Left ventricle myocardium inferior (tissue), 1 donor: Measurements from ENCODE around the gene MGST1. TPM values are rescaled to one million over a fixed set of nuclear protein-coding genes. Genes with fewer than 3 reads are reported as not detected.

Experiments
- DNase-seq: peaks from one replicate; pipeline ENCODE4 v3.0.0-alpha.2; 2020
- H3K27ac ChIP-seq: fragments of 200-600 bp; replicated peaks from 2 replicates; pipeline ENCODE4 v1.8.0; 2021
- H3K27me3 ChIP-seq: fragments of 200-600 bp; 2 replicates; pipeline ENCODE4 v1.8.0; 2021; ENCODE audit warnings: low read depth
- H3K36me3 ChIP-seq: fragments of 200-600 bp; 2 replicates; pipeline ENCODE4 v1.8.0; 2021
- H3K4me1 ChIP-seq: fragments of 200-600 bp; 2 replicates; pipeline ENCODE4 v1.8.0; 2021
- H3K4me3 ChIP-seq: fragments of 200-600 bp; 2 replicates; pipeline ENCODE4 v1.8.0; 2021; ENCODE audit warnings: mild to moderate bottlenecking, moderate library complexity
- H3K9me3 ChIP-seq: fragments of 200-600 bp; replicated peaks from 2 replicates; pipeline ENCODE4 v1.8.0; 2021
- intact Hi-C: fragments of 100-400 bp; cut with micrococcal nuclease; formaldehyde crosslinking; loops from one replicate; pipeline ENCODE4 v1.11.0; 2022
- total RNA-seq: library from RNA; stranded (reverse); fragmentation: NEBNext Ultra II Directional; extraction: Animal tissue kit (Norgen Biotek cat#: 25700); gene quantifications from one replicate; pipeline ENCODE4 v1.2.1, GENCODE V29; 2021
- TF ChIP-seq, protein P1 (sequence below): fragments of 200-600 bp; IDR thresholded peaks from 2 replicates; pipeline ENCODE4 v1.8.0; 2021; ENCODE audit warnings: antibody characterized with exemption, mild to moderate bottlenecking, borderline replicate concordance
- donor health status: DM: no; HTN: yes; CAD: no; lungs with severe emphysema.

Gene MGST1
- total RNA-seq, 1 donor from 2014 or later, result 15.2 TPM

GRCh38 chr12:16335838-16336237, 11.6 kb upstream of the MGST1 start:
- intact Hi-C loops, result no loop called here
- Histone ChIP-seq H3K9me3 (no peaks in the 10 kb centered on the region), H3K27me3 (no peaks in the 10 kb centered on the region), H3K4me3 (no peak overlapping the region), H3K36me3 (no peaks in the 10 kb centered on the region), H3K27ac (no peak overlapping the region), H3K4me1 (no peaks in the 10 kb centered on the region)
- TF ChIP-seq, protein P1, sequence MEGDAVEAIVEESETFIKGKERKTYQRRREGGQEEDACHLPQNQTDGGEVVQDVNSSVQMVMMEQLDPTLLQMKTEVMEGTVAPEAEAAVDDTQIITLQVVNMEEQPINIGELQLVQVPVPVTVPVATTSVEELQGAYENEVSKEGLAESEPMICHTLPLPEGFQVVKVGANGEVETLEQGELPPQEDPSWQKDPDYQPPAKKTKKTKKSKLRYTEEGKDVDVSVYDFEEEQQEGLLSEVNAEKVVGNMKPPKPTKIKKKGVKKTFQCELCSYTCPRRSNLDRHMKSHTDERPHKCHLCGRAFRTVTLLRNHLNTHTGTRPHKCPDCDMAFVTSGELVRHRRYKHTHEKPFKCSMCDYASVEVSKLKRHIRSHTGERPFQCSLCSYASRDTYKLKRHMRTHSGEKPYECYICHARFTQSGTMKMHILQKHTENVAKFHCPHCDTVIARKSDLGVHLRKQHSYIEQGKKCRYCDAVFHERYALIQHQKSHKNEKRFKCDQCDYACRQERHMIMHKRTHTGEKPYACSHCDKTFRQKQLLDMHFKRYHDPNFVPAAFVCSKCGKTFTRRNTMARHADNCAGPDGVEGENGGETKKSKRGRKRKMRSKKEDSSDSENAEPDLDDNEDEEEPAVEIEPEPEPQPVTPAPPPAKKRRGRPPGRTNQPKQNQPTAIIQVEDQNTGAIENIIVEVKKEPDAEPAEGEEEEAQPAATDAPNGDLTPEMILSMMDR, result no peak
- no peak for DNase-seq

- peaks cover 4% of the 10 kb centered on the region for H3K4me1 ChIP-seq
- H3K27ac ChIP-seq, result no peak overlapping the region
- DNase-seq, result no peak
- TF ChIP-seq, protein P1, result no peak
- no peaks in the 10 kb centered on the region for H3K9me3 ChIP-seq
- no peaks in the 10 kb centered on the region for H3K36me3 ChIP-seq
- intact Hi-C loops, result no loop called here
- H3K27me3 ChIP-seq, result peaks cover 32% of the 10 kb centered on the region
- no peak overlapping the region for H3K4me3 ChIP-seq
Measured at GRCh38 chr12:16344269-16344668, 3.2 kb upstream of the MGST1 start.

DNA sequence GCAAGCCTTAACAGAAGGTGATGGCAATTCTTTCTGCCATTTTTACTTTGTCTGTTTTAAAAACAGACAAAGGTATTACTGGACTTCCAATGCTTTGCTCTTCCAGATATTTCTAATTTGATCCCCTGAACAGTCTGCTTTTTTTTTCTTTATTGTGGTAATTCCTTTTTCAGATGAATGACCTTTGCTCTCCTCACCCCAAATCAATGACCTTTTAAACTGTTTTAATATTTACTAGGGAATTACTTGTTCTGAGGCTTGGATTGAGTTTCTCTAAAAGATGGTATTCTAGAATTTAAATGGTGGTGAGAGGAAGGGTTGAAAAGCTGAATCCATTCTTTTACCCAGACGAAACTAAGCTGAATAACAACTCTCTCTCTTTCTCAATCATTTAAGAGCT, 2.3 kb upstream of the MGST1 start:
- Histone ChIP-seq H3K27ac (no peak overlapping the region), H3K4me3 (no peak overlapping the region), H3K4me1 (peaks cover 4% of the 10 kb centered on the region), H3K9me3 (no peaks in the 10 kb centered on the region), H3K27me3 (peaks cover 32% of the 10 kb centered on the region), H3K36me3 (no peaks in the 10 kb centered on the region)
- TF ChIP-seq, protein P1, result no peak
- intact Hi-C loops, result no loop called here
- no peak for DNase-seq

- no peaks in the 10 kb centered on the region for H3K9me3 ChIP-seq
- intact Hi-C loops, result no loop called here
- TF ChIP-seq, protein P1, result no peak
- peak overlapping the region; percentile 63 for H3K4me3 ChIP-seq
- H3K27me3 ChIP-seq, result peaks cover 32% of the 10 kb centered on the region
- no peaks in the 10 kb centered on the region for H3K36me3 ChIP-seq
- no peak for DNase-seq
- H3K4me1 ChIP-seq, result peaks cover 4% of the 10 kb centered on the region
- H3K27ac ChIP-seq, result peak overlapping the region; percentile 73
Measured at GRCh38 chr12:16346958-16347357, 487 bp upstream of the MGST1 start.

- Histone ChIP-seq H3K4me1 (peaks cover 4% of the 10 kb centered on the region), H3K4me3 (peak overlapping the region; percentile 63), H3K27me3 (peaks cover 32% of the 10 kb centered on the region), H3K27ac (peak overlapping the region; percentile 73), H3K36me3 (no peaks in the 10 kb centered on the region), H3K9me3 (no peaks in the 10 kb centered on the region)
- no peak for DNase-seq
- intact Hi-C loops, result no loop called here
- TF ChIP-seq, protein P1, result no peak
Measured at GRCh38 chr12:16348435-16349130, 1.1 kb downstream of the MGST1 start.
